ENCODE data around the gene GLCE. TPM values are rescaled to one million over a fixed set of nuclear protein-coding genes. Genes with fewer than 3 reads are reported as not detected.

The GLCE gene
- total and polyA plus RNA-seq, 7 experiments from 2014 or later = 3.0 to 8.8 (median 5.7) TPM

GRCh38 chr15:69190504-69190903, 30.1 kb downstream of the GLCE start:
- H3K4me3 ChIP-seq (ENCODE audit: low read length) = no peak overlapping the region
- ChIA-PET POLR2A (no interaction called here), CTCF (no interaction called here)
- H3K4me1 ChIP-seq (ENCODE audit: control insufficient read depth in 2 of 2, insufficient read depth in 2 of 2, low read length in 2 of 2) = no peaks in the 10 kb centered on the region
- intact Hi-C loops (cut with micrococcal nuclease) = no loop called here
- H3K36me3 ChIP-seq (ENCODE audit: control insufficient read depth in 2 of 3, insufficient read depth in 3 of 3, low read length in 3 of 3) = no peaks in the 10 kb centered on the region
- Mint-ChIP-seq H3K27ac (no peak overlapping the region), H3K27me3 (peaks cover 0 to 2% (median 0%) of the 10 kb centered on the region in 5 donors), H3K36me3 (peaks cover 0 to 24% (median 12%) of the 10 kb centered on the region in 5 donors), H3K4me1 (peaks cover 0 to 14% (median 8%) of the 10 kb centered on the region in 7 donors), H3K4me3 (no peak overlapping the region), H3K9me3 (peaks cover 0 to 27% (median 11%) of the 10 kb centered on the region in 11 donors)
- no peaks in the 10 kb centered on the region for H3K27me3 ChIP-seq (ENCODE audit: control insufficient read depth in 2 of 2, insufficient read depth in 2 of 2, low read length in 2 of 2)
- DNase-seq (no peak), ATAC-seq (no peak)
- H3K27ac ChIP-seq (ENCODE audit: low read depth, low read length) = no peak overlapping the region
- H3K9me3 ChIP-seq (ENCODE audit: control insufficient read depth in 2 of 3, low read length in 3 of 3) = no peaks in the 10 kb centered on the region

- peaks cover 0 to 2% (median 0%) of the 10 kb centered on the region in 5 donors for H3K27me3 Mint-ChIP-seq
- no peak overlapping the region for H3K27ac Mint-ChIP-seq
- H3K9me3 ChIP-seq (ENCODE audit: control insufficient read depth in 2 of 3, low read length in 3 of 3) = no peaks in the 10 kb centered on the region
- intact Hi-C loops (cut with micrococcal nuclease) = no loop called here
- no peak overlapping the region for H3K27ac ChIP-seq (ENCODE audit: low read depth, low read length)
- H3K9me3 Mint-ChIP-seq = peaks cover 0 to 20% (median 7%) of the 10 kb centered on the region in 11 donors
- no peak overlapping the region for H3K4me3 ChIP-seq (ENCODE audit: low read length)
- ATAC-seq (no peak), DNase-seq (no peak)
- H3K27me3 ChIP-seq (ENCODE audit: control insufficient read depth in 2 of 2, insufficient read depth in 2 of 2, low read length in 2 of 2) = no peaks in the 10 kb centered on the region
- no peaks in the 10 kb centered on the region for H3K36me3 ChIP-seq (ENCODE audit: control insufficient read depth in 2 of 3, insufficient read depth in 3 of 3, low read length in 3 of 3)
- ChIA-PET CTCF (no interaction called here), POLR2A (interaction anchor here (0.5 to 0.7 kb wide), 2 partner anchors 24 to 188 kb away, joined by 3 read pairs; no protein-coding TSS in a partner anchor)
- H3K4me3 Mint-ChIP-seq = no peak overlapping the region
- H3K36me3 Mint-ChIP-seq = peaks cover 0 to 31% (median 30%) of the 10 kb centered on the region in 5 donors
- H3K4me1 Mint-ChIP-seq = peaks cover 0 to 14% (median 8%) of the 10 kb centered on the region in 7 donors
- no peaks in the 10 kb centered on the region for H3K4me1 ChIP-seq (ENCODE audit: control insufficient read depth in 2 of 2, insufficient read depth in 2 of 2, low read length in 2 of 2)
Observed at GRCh38 chr15:69194025-69194827, 33.8 kb downstream of the GLCE start.

- H3K4me3 Mint-ChIP-seq = no peak overlapping the region
- POLR2A ChIA-PET = interaction anchor here (0.7 kb wide), 2 partner anchors 8 to 188 kb away, joined by 3 read pairs; no protein-coding TSS in a partner anchor
- peaks cover 0 to 14% (median 8%) of the 10 kb centered on the region in 7 donors for H3K4me1 Mint-ChIP-seq
Observed at GRCh38 chr15:69194854-69195253, 34.4 kb downstream of the GLCE start.

DNA sequence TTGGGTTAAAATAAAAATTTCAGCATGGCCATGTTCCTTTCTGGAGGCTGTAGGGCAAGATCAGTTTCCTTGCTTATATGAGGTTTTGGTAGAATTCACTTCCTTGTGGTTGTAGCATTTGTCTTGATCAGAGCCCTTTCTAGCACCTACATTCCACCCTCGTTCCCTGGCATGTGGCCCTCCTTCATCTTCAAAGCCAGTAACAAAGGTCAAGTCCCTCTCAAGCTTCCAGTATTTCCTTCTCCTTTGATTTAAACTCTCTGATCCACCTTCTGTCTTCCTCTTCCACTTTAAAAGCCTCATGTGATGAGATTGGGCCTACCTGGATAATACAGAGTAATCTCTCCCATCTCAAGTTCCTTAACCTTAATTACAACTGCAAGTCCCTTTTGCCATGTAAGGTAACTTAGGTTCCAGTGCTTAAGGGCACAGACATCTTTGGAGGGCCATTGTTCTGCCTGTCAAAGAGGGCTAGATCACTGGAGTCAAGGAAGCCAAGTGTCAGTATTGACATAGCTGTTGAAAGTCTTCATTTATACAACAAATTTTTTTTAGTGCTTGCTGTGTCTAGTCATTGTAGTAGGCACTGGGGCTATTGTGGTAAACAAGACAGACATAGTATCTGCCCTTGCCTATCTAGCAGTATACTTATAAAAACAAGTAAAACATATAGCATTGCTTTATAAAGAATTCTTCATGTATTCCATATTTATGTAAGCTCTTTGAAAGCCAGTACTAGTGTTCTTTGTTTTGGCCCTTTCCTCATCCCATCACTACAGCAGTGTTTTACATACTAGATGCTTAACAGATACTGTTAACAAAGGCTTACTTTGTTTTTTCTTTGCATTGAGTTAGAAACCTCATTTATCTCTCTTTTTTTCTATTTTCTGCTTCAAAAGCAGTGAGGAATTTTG, 40.7 kb downstream of the GLCE start:
- Mint-ChIP-seq H3K27me3 (peaks cover 0 to 4% (median 0%) of the 10 kb centered on the region in 5 donors), H3K4me1 (no peaks in the 10 kb centered on the region), H3K9me3 (peaks cover 0 to 2% (median 0%) of the 10 kb centered on the region in 11 donors), H3K36me3 (peaks cover 0 to 25% (median 10%) of the 10 kb centered on the region in 5 donors), H3K27ac (no peak overlapping the region), H3K4me3 (no peak overlapping the region)
- Histone ChIP-seq H3K27me3 (ENCODE audit: control insufficient read depth in 2 of 2, insufficient read depth in 2 of 2, low read length in 2 of 2) (no peaks in the 10 kb centered on the region), H3K4me1 (ENCODE audit: control insufficient read depth in 2 of 2, insufficient read depth in 2 of 2, low read length in 2 of 2) (no peaks in the 10 kb centered on the region), H3K36me3 (ENCODE audit: control insufficient read depth in 2 of 3, insufficient read depth in 3 of 3, low read length in 3 of 3) (no peaks in the 10 kb centered on the region), H3K9me3 (ENCODE audit: control insufficient read depth in 2 of 3, low read length in 3 of 3) (no peaks in the 10 kb centered on the region), H3K27ac (ENCODE audit: low read depth, low read length) (no peak overlapping the region), H3K4me3 (ENCODE audit: low read length) (no peak overlapping the region)
- POLR2A ChIA-PET = no interaction called here
- no peak for ATAC-seq
- CTCF ChIA-PET = no interaction called here
- DNase-seq = no peak
- intact Hi-C loops (cut with micrococcal nuclease) = no loop called here

More at GRCh38 chr15:69194854-69195253, 34.4 kb downstream of the GLCE start:
- ATAC-seq (no peak), DNase-seq (no peak)
- H3K9me3 ChIP-seq (ENCODE audit: control insufficient read depth in 2 of 3, low read length in 3 of 3) = no peaks in the 10 kb centered on the region
- Mint-ChIP-seq H3K36me3 (peaks cover 0 to 27% (median 25%) of the 10 kb centered on the region in 5 donors), H3K27me3 (peaks cover 0 to 2% (median 0%) of the 10 kb centered on the region in 5 donors), H3K27ac (no peak overlapping the region), H3K9me3 (peaks cover 0 to 16% (median 2%) of the 10 kb centered on the region in 11 donors)
- no peaks in the 10 kb centered on the region for H3K36me3 ChIP-seq (ENCODE audit: control insufficient read depth in 2 of 3, insufficient read depth in 3 of 3, low read length in 3 of 3)
- H3K4me3 ChIP-seq (ENCODE audit: low read length) = no peak overlapping the region
- intact Hi-C loops (cut with micrococcal nuclease) = no loop called here
- H3K27ac ChIP-seq (ENCODE audit: low read depth, low read length) = no peak overlapping the region
- H3K27me3 ChIP-seq (ENCODE audit: control insufficient read depth in 2 of 2, insufficient read depth in 2 of 2, low read length in 2 of 2) = no peaks in the 10 kb centered on the region
- no peaks in the 10 kb centered on the region for H3K4me1 ChIP-seq (ENCODE audit: control insufficient read depth in 2 of 2, insufficient read depth in 2 of 2, low read length in 2 of 2)
- CTCF ChIA-PET = no interaction called here

GRCh38 chr15:69206079-69206478, 45.6 kb downstream of the GLCE start:
- peaks cover 0 to 13% (median 0%) of the 10 kb centered on the region in 5 donors for H3K27me3 Mint-ChIP-seq
- CTCF ChIA-PET = no interaction called here
- Histone ChIP-seq H3K4me3 (ENCODE audit: low read length) (no peak overlapping the region), H3K27ac (ENCODE audit: low read depth, low read length) (no peak overlapping the region), H3K9me3 (ENCODE audit: control insufficient read depth in 2 of 3, low read length in 3 of 3) (no peaks in the 10 kb centered on the region), H3K27me3 (ENCODE audit: control insufficient read depth in 2 of 2, insufficient read depth in 2 of 2, low read length in 2 of 2) (no peaks in the 10 kb centered on the region), H3K36me3 (ENCODE audit: control insufficient read depth in 2 of 3, insufficient read depth in 3 of 3, low read length in 3 of 3) (no peaks in the 10 kb centered on the region), H3K4me1 (ENCODE audit: control insufficient read depth in 2 of 2, insufficient read depth in 2 of 2, low read length in 2 of 2) (no peaks in the 10 kb centered on the region)
- H3K9me3 Mint-ChIP-seq = peaks cover 0 to 11% (median 0%) of the 10 kb centered on the region in 11 donors
- no peak for ATAC-seq
- H3K36me3 Mint-ChIP-seq = peaks cover 0 to 4% (median 0%) of the 10 kb centered on the region in 5 donors
- no peak overlapping the region for H3K4me3 Mint-ChIP-seq
- no peak overlapping the region for H3K27ac Mint-ChIP-seq
- DNase-seq = no peak
- POLR2A ChIA-PET = no interaction called here
- H3K4me1 Mint-ChIP-seq = peaks cover 0 to 9% (median 3%) of the 10 kb centered on the region in 7 donors
- intact Hi-C loops (cut with micrococcal nuclease) = no loop called here

- intact Hi-C loops (cut with micrococcal nuclease) = no loop called here
- H3K36me3 ChIP-seq (ENCODE audit: control insufficient read depth in 2 of 3, insufficient read depth in 3 of 3, low read length in 3 of 3) = no peaks in the 10 kb centered on the region
- H3K4me1 ChIP-seq (ENCODE audit: control insufficient read depth in 2 of 2, insufficient read depth in 2 of 2, low read length in 2 of 2) = no peaks in the 10 kb centered on the region
- DNase-seq (no peak), ATAC-seq (no peak)
- peaks cover 0 to 13% (median 0%) of the 10 kb centered on the region in 5 donors for H3K27me3 Mint-ChIP-seq
- H3K27ac Mint-ChIP-seq = peak overlapping the region in 1 of 9 donors; percentile 65
- H3K4me3 ChIP-seq (ENCODE audit: low read length) = no peak overlapping the region
- peaks cover 0 to 9% (median 3%) of the 10 kb centered on the region in 7 donors for H3K4me1 Mint-ChIP-seq
- peaks cover 0 to 12% (median 0%) of the 10 kb centered on the region in 5 donors for H3K36me3 Mint-ChIP-seq
- no peaks in the 10 kb centered on the region for H3K27me3 ChIP-seq (ENCODE audit: control insufficient read depth in 2 of 2, insufficient read depth in 2 of 2, low read length in 2 of 2)
- POLR2A ChIA-PET = no interaction called here
- H3K9me3 ChIP-seq (ENCODE audit: control insufficient read depth in 2 of 3, low read length in 3 of 3) = no peaks in the 10 kb centered on the region
- no peak overlapping the region for H3K27ac ChIP-seq (ENCODE audit: low read depth, low read length)
- CTCF ChIA-PET = interaction anchor here (0.5 kb wide), 1 partner anchor 116 kb away, joined by 3 read pairs; no protein-coding TSS in a partner anchor
- peaks cover 0 to 11% (median 0%) of the 10 kb centered on the region in 11 donors for H3K9me3 Mint-ChIP-seq
- no peak overlapping the region for H3K4me3 Mint-ChIP-seq
Observed at GRCh38 chr15:69209661-69210060, 49.2 kb downstream of the GLCE start.

All from naive thymus-derived CD4-positive, alpha-beta T cell (primary cell).